AG04450 (cell line): Measurements from ENCODE around the gene KRT74. TPM values are rescaled to one million over a fixed set of nuclear protein-coding genes. Genes with fewer than 3 reads are reported as not detected.

ENCODE experiments used
- CTCF ChIA-PET: fragments of 300-600, 350-600 bp; formaldehyde crosslinking; extraction: SDS; loops from one replicate; lab custom pipeline; 2022; ENCODE audit warnings: antibody characterized with exemption, inconsistent platforms; lab: Charles Lee
- POLR2A ChIA-PET: fragments of 350-600 bp; formaldehyde crosslinking; extraction: SDS; loops from one replicate; lab custom pipeline; 2021; ENCODE audit warnings: antibody characterized with exemption, inconsistent platforms; lab: Yijun Ruan, JAX
- DNase-seq: peaks from one replicate; pipeline ENCODE4 v3.0.0-alpha.2; 2011; ENCODE audit warnings: low read depth, low spot score
- H3K27ac ChIP-seq: one replicate; pipeline ENCODE4 v1.5.1; 2012; ENCODE audit warnings: low read depth, low read length, control low read depth
- H3K27me3 ChIP-seq: one replicate; pipeline ENCODE4 v1.6.0; 2012; ENCODE audit warnings: low read length; ENCODE audit not compliant: control insufficient read depth, insufficient read depth
- H3K4me3 ChIP-seq: 2 replicates; pipeline ENCODE4 v1.5.1; 2011; ENCODE audit warnings: mild to moderate bottlenecking, low read depth, low read length, control low read depth
- H3K9me3 ChIP-seq: 2 replicates; pipeline ENCODE4 v1.5.1; 2012; ENCODE audit warnings: low read length; ENCODE audit not compliant: control insufficient read depth, insufficient read depth
- CTCF ChIP-seq: IDR thresholded peaks from 2 replicates; pipeline ENCODE4 v1.5.1; 2011; ENCODE audit warnings: low read depth, low read length, control low read depth, inconsistent platforms
- polyA plus RNA-seq: library from polyadenylated mRNA; depleted of rRNA; stranded (reverse); fragments of >200 nt; gene quantifications from 2 replicates; pipeline ENCODE4 v1.2.3, GENCODE V29; 2011

Gene KRT74
- polyA plus RNA-seq, 1 experiment = not detected

GRCh38 chr12:52616680-52617402 is 43.2 kb upstream of the KRT74 start:
- Histone ChIP-seq H3K4me3 (no peak overlapping the region), H3K9me3 (no peaks in the 10 kb centered on the region), H3K27ac (no peak overlapping the region), H3K27me3 (peaks cover 22% of the 10 kb centered on the region)
- CTCF ChIA-PET = no interaction called here
- POLR2A ChIA-PET = no interaction called here
- DNase-seq = no peak
- no peak for TF ChIP-seq CTCF

- Histone ChIP-seq H3K27me3 (peaks cover 23% of the 10 kb centered on the region), H3K9me3 (no peaks in the 10 kb centered on the region), H3K27ac (no peak overlapping the region), H3K4me3 (no peak overlapping the region)
- TF ChIP-seq CTCF = no peak
- no peak for DNase-seq
- POLR2A ChIA-PET = no interaction called here
- CTCF ChIA-PET = no interaction called here
Observed at GRCh38 chr12:52615912-52616311, 42.3 kb upstream of the KRT74 start.

- Histone ChIP-seq H3K27me3 (peaks cover 26% of the 10 kb centered on the region), H3K4me3 (no peak overlapping the region), H3K9me3 (no peaks in the 10 kb centered on the region), H3K27ac (no peak overlapping the region)
- DNase-seq = no peak
- CTCF ChIA-PET = no interaction called here
- POLR2A ChIA-PET = no interaction called here
- no peak for TF ChIP-seq CTCF
Observed at GRCh38 chr12:52615208-52615868, 41.7 kb upstream of the KRT74 start.

- H3K4me3 ChIP-seq = no peak overlapping the region
- ChIA-PET POLR2A (no interaction called here), CTCF (no interaction called here)
- peaks cover 25% of the 10 kb centered on the region for H3K27me3 ChIP-seq
- no peaks in the 10 kb centered on the region for H3K9me3 ChIP-seq
- H3K27ac ChIP-seq = no peak overlapping the region
- TF ChIP-seq CTCF = no peak
- DNase-seq = no peak
Observed at GRCh38 chr12:52614381-52615207, 41.0 kb upstream of the KRT74 start.
